ENCODE results near the gene ZNF574.
A peak's percentile ranks its signal among the peaks of the same experiment; 100 is the strongest.
"Not testable (repeated sequence)": the region's sequence is repeated elsewhere in the genome, so short reads cannot be mapped to it uniquely, and the experiment has no call there.

The ZNF574 gene

DNA sequence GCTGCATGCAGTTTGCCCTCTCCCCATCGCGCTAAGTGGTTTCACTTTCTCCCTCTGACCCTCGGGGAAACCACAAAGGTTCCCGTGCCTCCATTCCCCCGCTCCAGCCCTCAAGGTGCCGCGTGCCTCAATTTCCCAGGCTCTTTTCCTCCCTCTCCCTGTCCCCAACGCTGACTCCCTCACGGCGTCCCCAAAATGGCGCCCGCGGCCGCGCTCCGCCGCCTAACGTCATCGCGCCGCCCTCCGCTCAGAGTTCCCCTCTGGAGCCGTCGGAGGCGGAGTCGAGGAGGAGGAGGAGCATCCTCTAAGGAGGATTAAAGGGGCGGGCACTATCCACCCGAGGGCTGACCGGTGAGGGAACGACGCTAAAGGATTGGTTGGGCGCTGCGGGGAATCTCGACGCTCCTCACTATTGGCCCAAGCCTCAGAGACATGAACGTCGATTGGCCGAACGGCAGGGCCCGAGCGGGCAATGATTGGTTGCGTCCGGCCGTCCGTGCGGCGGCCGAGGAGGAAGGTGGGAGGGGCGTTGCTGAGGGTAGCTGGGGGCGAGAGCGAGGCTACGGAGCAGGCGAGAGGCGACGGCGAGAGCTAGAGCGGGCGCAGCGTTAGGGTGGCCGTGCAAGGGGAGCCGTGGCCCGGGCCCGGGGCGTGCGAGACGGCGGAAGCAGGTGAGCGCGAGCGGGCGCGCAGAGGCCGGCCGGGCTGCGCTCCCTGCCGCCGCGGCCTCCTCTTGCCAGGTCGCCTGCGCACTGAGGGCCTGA is at the start of gene ZNF574:
ZNF574 (plus strand) TSS at position 551 of the 764 bp plus-strand sequence. CDS start 2,441 bp downstream, outside the sequence.
- peak; percentile 99 for DNase-seq (ENCODE audit: low spot score)

GRCh38 chr19:42028304-42029216 is 47.4 kb upstream of the ZNF574 start:
- no peak for DNase-seq (ENCODE audit: low spot score)

- no peak for DNase-seq (ENCODE audit: low spot score)
Measured at GRCh38 chr19:42030645-42031440, 45.1 kb upstream of the ZNF574 start.

DNA sequence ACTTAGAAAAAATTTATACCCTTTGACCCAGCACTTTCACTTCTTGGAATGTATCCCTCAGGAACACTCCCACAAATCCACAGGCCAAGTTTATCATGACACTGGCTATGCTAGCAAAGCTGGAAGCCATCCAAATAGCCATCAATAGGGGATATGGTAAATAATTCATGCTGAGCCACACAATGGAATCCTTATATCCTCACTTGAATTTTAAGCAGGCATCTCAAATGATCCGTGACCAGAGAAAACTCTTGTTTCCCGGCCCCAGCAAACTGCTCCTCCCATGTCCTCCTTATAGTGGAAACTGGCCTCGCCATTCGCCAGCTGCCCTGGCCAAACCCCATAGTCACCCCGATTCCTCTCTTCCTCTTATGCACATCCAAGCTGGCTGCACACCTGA is 43.5 kb upstream of the ZNF574 start:
- no peak for DNase-seq (ENCODE audit: low spot score)

GRCh38 chr19:42033413-42033812 is 42.6 kb upstream of the ZNF574 start:
- no peak for DNase-seq (ENCODE audit: low spot score)

DNA sequence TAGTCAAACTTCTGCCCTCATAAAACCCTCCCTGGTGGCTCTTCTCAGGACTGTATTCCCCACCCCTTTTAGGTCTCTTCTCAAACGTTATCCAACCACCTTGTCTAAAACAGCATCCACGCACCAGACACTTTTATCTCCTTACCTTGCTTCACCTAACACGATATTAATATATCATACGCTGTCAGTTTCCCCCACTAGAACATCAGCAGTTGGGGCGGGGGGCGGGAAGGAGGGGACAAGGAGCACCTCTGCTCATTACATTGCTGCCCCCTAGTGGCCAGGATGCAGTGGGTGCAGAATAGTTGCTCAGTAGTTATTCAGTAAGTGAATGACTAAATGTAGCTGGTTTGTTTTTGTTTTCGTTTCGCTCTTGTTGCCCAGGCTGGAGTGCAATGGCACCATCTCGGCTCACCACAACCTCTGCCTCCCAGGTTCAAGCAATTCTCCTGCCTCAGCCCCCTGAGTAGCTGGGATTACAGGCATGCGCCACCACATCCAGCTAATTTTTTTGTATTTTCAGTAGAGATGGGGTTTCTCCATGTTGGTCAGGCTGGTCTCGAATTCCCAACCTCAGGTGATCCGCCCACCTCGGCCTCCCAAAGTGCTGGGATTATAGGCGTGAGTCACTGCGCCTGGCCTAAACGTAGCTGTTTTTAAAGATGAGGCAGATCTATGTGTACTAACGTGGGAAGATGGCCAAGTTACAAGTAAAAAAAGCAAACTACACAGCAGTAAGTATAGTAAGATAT is 41.1 kb upstream of the ZNF574 start:
- peak; percentile 65 for DNase-seq (ENCODE audit: low spot score)

GRCh38 chr19:42037649-42038048 is 38.3 kb upstream of the ZNF574 start:
- no peak for DNase-seq (ENCODE audit: low spot score)

GRCh38 chr19:42038666-42039065 is 37.3 kb upstream of the ZNF574 start:
- DNase-seq (ENCODE audit: low spot score) = no peak

DNA sequence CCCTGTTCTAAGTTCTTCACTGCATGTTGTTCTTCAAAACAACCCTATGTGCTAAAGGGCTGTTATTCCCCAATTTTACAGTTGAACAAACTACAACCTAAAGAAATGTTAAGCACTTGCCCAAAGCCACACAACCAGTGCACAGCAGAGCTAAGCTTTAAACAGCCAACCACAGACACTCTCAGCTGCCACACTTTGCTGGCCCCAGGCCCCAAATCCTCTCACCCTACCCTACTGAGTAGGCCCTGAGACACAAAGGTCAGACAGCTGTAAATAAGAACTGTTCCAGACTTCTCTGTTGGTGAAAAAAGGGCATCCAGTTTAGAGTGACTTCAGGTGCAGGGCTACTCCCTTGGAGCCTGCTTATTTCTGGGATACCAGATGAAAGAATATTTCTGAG is 35.9 kb upstream of the ZNF574 start:
- DNase-seq (ENCODE audit: low spot score) = no peak

- not testable (repeated sequence) for DNase-seq (ENCODE audit: low spot score)
Measured at GRCh38 chr19:42040491-42040890, 35.5 kb upstream of the ZNF574 start.

GRCh38 chr19:42042455-42043170 is 33.4 kb upstream of the ZNF574 start:
- no peak for DNase-seq (ENCODE audit: low spot score)

DNA sequence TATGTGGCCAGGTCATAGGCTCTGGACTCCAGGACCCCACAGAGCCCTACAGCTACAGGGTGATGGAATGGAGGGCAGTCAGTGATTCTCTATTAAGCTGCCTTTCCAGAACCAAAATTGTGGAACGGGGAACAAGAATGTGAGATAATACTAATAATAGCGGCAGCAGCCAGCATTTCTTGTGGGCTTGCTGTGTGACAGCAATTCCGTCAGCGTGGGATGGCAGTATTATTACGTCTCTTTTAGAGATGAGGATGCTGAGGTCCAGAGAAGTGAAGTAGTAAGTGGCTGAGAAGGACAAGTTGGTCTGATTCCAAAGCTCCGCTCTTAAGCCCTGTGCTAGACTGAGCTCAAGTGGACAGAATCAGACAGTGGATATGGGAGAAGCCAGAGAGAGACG is 30.4 kb upstream of the ZNF574 start:
- no peak for DNase-seq (ENCODE audit: low spot score)

GRCh38 chr19:42048992-42049391 is 27.0 kb upstream of the ZNF574 start:
- no peak for DNase-seq (ENCODE audit: low spot score)

DNA sequence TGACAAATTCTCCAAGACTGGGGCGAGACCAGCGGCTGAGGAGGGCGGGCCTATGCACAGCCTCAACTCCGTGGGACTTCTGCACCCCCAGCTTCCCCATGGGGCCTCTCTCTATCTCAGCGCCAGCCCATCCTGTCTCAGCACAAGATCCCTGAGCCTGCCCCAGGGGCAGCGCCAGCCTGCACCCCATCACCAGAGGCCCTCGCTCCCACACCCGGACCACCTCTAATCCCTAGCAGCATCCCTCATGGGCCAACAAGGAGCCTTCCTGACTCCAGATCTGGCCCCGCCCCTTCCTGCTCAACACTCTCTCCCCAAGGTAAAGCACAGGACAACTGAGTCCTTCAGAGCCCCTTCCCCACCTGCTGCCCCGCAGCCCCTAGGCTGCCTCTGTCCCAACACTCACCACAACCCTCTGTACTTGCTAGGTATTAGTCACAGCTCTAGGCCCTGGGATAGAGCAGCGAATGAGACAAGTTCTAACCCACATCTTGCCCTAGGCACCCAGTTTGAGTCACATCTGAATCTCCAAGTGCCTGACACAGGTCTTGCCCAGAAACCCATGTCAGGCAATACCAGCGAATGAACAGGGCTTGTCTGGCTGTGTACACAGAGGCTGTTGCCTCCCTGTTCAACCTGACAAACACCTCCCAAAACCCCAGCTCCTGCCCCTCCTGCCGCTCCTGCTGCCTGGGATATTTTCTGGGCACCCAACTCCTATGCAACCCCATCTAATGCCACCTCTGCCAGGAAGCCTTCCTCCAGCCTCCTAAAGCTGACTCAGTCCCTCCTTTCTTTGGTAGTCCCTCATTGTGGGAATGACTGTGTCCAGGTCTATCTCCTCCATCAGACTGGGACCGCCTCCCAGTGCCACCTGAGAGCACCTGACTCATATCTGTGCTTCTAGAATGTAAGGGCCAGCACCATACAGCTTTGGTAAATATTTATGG is 24.5 kb upstream of the ZNF574 start:
- DNase-seq (ENCODE audit: low spot score) = no peak

- DNase-seq (ENCODE audit: low spot score) = no peak
Measured at GRCh38 chr19:42052241-42052863, 23.6 kb upstream of the ZNF574 start.

DNA sequence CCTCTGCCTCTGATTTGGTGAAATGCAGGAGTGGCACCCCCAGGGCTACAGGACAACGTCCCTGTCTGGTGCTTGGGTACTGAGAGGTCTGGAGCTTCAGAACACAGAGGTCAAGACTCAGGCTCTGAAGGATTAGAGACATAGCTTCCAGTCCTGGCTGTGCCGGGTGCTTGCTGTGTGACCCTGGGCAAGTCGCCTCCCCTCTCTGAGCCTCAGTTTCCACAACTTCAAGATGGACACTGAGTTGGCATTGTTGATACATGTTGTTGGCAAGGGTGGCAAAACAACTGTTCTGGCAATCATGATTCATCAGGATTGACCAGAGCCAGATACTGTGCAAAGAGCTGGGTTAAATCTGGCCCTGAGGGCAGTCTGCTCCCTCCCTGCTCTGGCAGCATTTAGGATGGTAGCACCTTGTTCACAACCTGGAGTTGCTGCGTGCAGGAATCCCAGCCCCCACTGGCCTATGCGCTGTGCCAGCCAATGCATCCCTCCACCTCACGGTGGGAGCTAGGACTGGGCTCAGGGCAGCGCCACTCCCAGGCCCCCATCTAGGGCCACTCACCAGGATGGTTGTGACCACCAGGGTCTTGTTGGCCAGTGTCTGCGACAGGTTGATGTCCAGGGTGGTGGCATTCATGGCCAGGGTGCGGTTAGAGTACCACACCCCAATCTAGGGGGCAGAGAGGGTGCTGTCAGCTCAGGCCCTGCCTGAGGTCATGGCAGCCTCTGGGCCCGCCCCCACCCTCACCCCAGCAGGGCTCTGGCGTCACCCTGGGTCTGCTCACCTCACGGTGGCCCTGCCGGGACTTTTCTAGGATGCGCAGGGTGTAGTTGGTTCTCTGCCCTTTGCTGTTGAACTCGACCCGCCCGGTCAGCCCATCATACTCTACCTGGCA is 22.7 kb upstream of the ZNF574 start:
- DNase-seq (ENCODE audit: low spot score) = no peak

DNA sequence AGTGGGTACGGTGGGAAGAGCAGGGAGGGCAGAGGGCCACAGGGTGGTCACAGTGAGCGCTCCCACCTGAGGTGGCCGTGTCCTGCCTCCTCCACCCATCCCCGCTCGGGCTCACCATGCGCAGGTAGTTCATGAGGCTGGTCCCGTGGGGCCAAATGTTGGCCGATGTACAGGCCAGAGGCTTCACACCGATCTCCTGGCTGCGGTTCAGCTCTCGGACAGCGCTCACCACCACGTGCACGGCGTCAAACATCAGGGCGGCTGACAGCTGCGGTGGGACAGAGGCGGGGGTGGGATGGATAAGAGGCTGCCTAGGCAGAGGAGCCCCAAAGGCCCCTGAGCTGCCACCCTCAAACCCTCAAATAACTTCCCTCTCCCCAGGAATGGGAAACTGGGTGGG is 21.8 kb upstream of the ZNF574 start:
- DNase-seq (ENCODE audit: low spot score) = no peak

DNA sequence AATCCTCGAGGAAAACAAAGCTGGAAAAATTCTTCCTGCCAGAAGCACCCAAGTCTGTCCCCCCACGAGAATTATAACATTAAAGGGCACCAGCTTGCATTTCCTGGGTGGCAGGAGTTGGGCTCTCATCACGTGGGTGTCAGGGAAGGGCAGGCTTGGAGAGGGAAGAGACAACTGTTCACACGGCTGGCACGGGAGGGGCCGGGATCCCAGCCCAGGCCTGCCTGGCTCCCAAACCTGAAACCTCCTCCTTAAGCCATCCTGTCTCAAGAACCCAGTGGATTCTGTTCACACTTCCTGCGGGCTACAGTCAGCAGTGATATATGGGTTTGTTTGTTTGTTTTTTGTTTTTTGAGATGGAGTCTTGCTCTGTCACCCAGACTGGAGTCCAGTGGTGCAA is 18.1 kb upstream of the ZNF574 start:
- no peak for DNase-seq (ENCODE audit: low spot score)
